ENCODE results near the gene LLGL1.
A peak's percentile ranks its signal among the peaks of the same experiment; 100 is the strongest.

The LLGL1 gene

GRCh38 chr17:18230288-18231141 lies 5.1 kb downstream of the LLGL1 start:
- no peak for DNase-seq

- DNase-seq, result no peak
These were observed 5.7 kb downstream of the LLGL1 start for GRCh38 chr17:18231164-18231563.

DNA sequence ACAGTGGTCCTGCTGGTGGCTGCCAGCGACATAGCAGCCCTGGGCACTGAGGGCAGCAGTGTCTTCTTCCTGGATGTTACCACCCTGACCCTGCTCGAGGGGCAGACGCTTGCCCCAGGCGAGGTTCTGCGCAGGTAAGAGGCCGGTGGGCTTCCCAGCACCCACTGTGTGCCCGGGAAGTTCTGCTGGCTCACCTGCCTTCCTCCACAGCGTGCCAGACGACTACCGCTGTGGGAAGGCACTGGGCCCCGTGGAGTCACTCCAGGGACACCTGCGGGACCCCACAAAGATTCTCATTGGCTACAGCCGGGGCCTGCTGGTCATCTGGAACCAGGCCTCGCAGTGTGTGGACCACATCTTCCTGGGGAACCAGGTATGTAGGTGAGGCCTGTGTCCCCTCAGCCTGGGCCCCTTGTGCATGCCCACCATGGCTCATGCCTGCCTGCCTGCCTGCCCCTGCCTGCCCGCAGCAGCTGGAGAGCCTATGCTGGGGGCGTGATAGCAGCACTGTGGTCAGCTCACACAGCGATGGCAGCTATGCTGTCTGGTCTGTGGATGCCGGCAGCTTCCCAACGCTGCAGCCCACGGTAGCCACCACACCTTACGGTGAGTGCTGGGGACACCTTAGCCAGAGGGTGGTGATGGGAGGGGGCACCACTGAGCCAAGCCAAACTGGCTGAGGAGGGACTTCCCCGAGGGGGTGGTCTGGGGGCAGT lies 8.5 kb downstream of the LLGL1 start:
- no peak for DNase-seq

GRCh38 chr17:18234853-18235380 lies 9.5 kb downstream of the LLGL1 start:
- no peak for DNase-seq

DNA sequence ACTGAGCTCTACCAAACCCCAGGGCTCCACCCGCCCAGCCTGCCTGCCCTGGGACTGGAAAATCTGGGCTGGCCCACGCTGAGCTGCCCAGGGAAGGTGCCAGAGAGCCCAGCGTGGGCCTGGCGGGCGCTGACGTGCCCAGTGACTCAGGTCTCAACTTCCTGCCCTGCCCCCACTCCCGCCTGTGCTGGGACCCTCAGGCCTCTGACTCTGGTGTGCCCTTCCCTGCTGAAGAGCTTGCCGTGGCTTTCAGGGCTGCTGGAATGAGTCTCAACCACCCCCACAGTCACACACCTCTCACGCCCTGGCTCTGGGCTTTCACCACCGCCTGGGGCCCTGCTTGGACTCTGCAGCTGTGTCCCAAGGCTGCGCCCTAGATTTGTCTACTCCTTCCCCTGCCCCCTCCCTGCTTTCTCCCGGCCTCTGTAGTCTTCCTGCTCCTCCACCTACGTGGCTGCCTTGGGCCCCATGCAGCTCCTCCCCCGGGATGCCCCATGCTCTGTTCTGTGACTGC lies 10.4 kb downstream of the LLGL1 start:
- DNase-seq, result peak in 1 of 2 donors; percentile 48

GRCh38 chr17:18236494-18236893 lies 11.1 kb downstream of the LLGL1 start:
- DNase-seq, result no peak

- DNase-seq, result no peak
These were observed 12.0 kb downstream of the LLGL1 start for GRCh38 chr17:18237461-18237860.

- no peak for DNase-seq
These were observed 12.9 kb downstream of the LLGL1 start for GRCh38 chr17:18238299-18238698.

GRCh38 chr17:18240449-18240848 lies 15.0 kb downstream of the LLGL1 start:
- no peak for DNase-seq

GRCh38 chr17:18241229-18241871 lies 15.9 kb downstream of the LLGL1 start:
- no peak for DNase-seq

DNA sequence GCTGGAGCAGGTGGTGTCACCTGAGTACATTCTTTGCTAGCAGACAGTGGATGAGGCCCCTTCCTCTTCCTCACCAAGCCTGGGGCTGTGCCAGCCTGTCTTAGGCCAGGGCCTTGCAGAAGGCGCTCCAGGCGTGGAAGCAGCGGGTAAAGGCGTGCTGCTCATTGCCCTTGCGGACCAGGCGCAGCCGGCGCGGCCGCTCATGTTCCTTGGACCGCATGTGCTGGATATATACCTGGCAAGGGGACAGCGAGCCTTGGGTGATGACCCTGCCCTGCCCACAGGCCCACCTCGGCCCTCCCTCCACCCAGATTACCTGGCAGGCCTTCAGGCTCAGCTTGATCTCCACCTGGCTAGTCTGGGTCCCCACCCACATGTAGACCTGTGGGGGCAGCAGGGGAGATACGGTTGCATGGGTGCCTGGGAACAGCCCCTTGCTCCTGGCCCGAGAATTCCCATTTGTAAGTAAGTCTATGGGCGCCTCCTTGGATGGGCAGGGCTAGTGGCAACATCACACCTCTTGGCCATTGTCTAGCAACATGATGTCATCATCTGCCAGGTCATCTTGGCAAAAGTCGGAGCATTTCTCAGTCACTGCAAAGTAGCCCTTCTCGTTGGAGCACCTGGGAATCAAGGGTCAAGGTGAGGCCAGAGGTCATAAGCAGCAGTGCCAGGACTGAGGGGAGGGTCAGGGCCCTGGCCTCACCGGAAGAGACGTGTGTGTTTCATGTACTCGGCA lies 19.8 kb downstream of the LLGL1 start:
- no peak for DNase-seq

DNA sequence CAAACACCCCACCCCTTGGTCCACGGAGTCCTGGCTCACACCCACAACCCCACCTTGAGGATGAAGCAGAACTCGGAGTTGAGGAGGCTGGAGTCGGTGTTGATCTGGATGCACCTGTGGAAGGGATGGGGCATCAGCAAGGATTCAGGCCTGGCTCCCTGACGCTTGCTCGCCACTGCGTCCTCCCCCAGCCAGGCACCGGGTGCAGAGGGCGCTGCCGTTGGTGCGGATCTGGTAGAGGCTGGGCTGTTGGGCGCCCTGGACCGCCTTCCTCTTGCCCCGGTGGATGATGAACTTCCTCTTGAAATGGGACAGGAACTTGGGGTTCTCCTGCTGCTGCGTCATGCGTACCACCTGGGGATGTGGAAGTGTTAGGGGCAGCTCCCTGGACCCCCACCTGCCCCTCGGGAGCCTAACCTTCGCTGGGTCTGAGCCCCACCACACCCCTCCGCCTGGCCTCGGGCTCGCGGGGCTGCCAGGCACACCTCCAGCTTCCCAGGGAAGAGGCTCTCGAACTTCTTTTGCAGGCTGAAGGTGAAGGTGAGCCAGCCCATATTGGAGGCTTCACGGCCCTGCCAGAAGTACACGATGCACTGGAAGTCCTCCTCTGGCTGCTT lies 20.8 kb downstream of the LLGL1 start:
- no peak for DNase-seq

GRCh38 chr17:18246880-18247612 lies 21.6 kb downstream of the LLGL1 start:
- DNase-seq, result peak in 1 of 2 donors; percentile 64

DNA sequence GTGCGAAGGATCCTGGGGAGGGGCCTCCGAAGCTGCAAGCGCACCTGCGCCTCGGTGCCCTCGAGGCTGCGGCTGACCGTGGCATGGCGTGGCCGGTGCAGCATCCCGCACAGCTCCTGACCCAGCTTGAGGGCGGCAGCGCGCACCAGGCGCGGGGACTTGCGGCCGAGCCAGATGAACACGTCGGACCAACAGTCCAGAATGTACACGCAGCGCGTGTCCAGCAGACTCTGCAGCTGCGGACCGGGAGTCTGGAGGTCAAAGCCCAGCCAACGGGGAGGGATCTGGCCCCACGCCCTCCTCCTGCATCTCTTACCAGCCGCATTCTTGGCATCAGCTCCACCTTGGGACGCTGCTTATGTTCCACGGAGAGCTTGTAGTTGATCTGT lies 22.2 kb downstream of the LLGL1 start:
- DNase-seq, result no peak

DNA sequence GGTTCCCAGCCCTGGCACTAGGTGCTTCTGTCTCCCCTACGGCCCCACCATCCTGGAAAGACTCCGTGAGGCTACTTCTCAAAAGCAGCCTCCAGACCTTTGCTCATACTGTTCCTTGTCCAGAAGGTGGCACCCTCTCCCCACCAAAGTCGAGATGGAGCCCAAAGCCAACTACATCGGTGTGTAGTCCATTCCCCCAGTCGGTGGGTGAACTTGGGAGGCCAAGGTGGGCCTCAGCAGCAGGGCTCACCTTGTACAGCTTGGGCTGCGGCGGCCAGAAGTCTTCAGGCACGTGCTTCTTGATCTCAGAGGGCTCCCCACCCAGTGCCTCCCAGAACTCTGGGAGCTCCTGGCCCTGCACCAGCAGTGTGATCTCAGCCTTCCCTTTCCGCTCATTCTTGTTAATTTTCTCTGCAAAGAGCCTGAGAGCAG lies 22.9 kb downstream of the LLGL1 start:
- DNase-seq, result peak in 1 of 2 donors; percentile 74

DNA sequence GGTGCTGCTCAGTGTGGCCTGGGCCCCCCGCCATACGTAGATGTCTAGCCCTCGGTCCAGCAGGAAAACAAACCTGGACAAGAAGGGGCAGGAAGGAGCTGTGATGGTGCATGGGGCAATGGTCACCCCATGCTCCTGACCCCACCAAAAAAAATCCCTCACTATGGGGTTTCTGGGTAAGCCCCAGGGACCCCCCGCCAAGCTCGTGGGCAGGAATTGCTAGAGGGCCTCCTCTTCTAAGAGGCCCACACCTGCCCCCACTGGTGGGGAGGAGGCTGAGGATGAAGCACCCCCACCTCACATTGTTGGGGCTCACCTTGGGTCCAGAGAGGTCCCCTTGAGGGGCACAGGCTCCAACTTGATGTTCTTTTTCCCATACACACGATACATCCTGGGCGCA lies 23.4 kb downstream of the LLGL1 start:
- DNase-seq, result no peak

DNA sequence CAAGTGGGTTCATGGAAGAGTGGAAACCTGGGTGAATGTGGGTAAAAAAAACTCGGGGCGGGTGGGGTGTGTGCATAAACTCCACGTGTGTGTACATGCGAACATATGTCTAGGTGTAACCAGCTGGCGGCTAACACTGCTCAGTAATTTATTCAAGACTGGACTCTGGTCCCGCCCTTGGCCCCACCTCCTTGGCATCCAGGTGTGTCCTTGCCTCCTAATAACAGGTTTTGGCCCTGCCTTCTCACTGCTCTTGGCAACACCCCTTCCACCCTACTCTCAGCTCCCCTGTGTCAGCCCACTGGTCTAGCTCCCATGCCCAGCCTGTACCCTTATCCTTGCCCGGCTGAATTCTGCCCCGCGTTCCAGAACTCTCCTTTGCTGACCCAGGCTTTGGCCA lies 24.8 kb downstream of the LLGL1 start:
- DNase-seq, result no peak

- DNase-seq, result no peak
These were observed 25.3 kb downstream of the LLGL1 start for GRCh38 chr17:18250708-18251107.

DNA sequence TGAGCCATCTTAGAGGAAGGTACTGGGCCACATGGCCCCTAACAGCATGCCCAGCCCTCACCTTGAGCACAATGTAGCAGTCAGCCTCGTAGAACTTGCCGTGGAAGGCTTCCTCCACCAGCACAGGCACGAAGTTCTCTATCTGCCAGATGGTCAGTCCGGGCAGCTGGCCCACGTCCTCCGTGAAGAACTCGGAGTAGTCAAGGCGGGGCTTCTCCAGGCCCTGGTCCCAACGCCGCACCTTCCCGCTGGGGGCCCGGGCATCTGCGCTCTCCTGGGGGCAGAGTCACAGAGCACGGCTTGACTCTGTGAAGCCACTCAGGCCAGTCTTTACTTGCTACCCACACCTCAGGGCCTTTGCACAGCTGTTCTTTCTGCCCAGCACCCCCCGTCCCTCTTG lies 25.8 kb downstream of the LLGL1 start:
- no peak for DNase-seq

DNA sequence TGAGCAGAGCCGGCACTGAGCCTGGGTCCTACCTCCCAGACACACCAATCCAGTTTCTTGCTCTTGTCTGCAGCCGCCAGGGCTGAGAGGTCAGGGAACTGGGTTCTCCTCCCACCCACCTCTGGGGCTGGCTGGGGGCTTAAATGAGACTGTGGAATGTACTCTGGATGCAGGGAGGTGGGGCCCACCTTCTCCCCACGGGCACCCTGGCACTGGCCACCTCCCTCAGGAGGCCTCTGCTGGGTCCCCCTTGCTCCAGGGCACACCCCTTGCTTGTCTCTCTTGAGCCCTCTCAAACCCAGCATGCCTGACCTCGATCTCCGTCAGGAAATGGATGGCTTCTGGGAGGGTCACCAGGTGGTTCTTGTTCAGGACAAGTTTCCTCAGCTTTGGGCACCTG lies 26.7 kb downstream of the LLGL1 start:
- DNase-seq, result no peak

GRCh38 chr17:18253187-18253884 lies 27.9 kb downstream of the LLGL1 start:
- DNase-seq, result no peak

All from inflammatory macrophage treated with lipopolysaccharide for 1 hour (primary cell).